MM.1S (cell line): ENCODE measurements around the gene LDAF1.

ENCODE experiments used
- DNase-seq: peaks from one replicate; pipeline ENCODE4 v3.0.0-alpha.2; 2015
- H2AFZ ChIP-seq: fragments of 300-600 bp; sonication (generic); 2 replicates; pipeline ENCODE4 v1.6.0; 2016; ENCODE audit warnings: antibody characterized with exemption, low read length
- H3F3A ChIP-seq: fragments of 300-600 bp; sonication (generic); 2 replicates; pipeline ENCODE4 v1.6.1; 2016; ENCODE audit warnings: mild to moderate bottlenecking, antibody characterized with exemption, low read length, moderate library complexity, mixed read lengths; ENCODE audit not compliant: insufficient read depth
- H3K27ac ChIP-seq: fragments of 300-600 bp; sonication (generic); 2 replicates; pipeline ENCODE4 v1.5.1; 2016; ENCODE audit warnings: mild to moderate bottlenecking, low read length
- H3K27me3 ChIP-seq: fragments of 300-600 bp; sonication (generic); replicated peaks from 2 replicates; pipeline ENCODE4 v1.6.0; 2016; ENCODE audit warnings: low read length; ENCODE audit not compliant: insufficient read depth
- H3K36me3 ChIP-seq: fragments of 300-600 bp; sonication (generic); replicated peaks from 2 replicates; pipeline ENCODE4 v1.6.1; 2016; ENCODE audit warnings: mild to moderate bottlenecking, low read length, mixed read lengths; ENCODE audit not compliant: insufficient read depth
- H3K4me1 ChIP-seq: fragments of 300-600 bp; sonication (generic); 2 replicates; pipeline ENCODE4 v1.6.1; 2016; ENCODE audit warnings: low read length, mixed read lengths
- H3K4me2 ChIP-seq: fragments of 300-600 bp; sonication (generic); 2 replicates; pipeline ENCODE4 v1.6.0; 2016; ENCODE audit warnings: low read depth, low read length
- H3K4me3 ChIP-seq: fragments of 300-600 bp; sonication (generic); 2 replicates; pipeline ENCODE4 v1.5.1; 2016; ENCODE audit warnings: low read length, mixed read lengths
- H3K79me2 ChIP-seq: fragments of 300-600 bp; sonication (generic); 2 replicates; pipeline ENCODE4 v1.6.1; 2016; ENCODE audit warnings: mixed run types, low read length, mixed read lengths
- H3K9ac ChIP-seq: fragments of 300-600 bp; sonication (generic); 2 replicates; pipeline ENCODE4 v1.6.1; 2016; ENCODE audit warnings: low read length, mixed read lengths
- H3K9me2 ChIP-seq: fragments of 300-600 bp; sonication (generic); replicated peaks from 2 replicates; pipeline ENCODE4 v1.6.1; 2016; ENCODE audit warnings: mild to moderate bottlenecking, low read length, mixed read lengths; ENCODE audit not compliant: insufficient read depth
- H3K9me3 ChIP-seq: fragments of 300-600 bp; sonication (generic); replicated peaks from 2 replicates; pipeline ENCODE4 v1.6.1; 2016; ENCODE audit warnings: mild to moderate bottlenecking, low read length, mixed read lengths; ENCODE audit not compliant: insufficient read depth
- H4K20me1 ChIP-seq: fragments of 300-600 bp; sonication (generic); 2 replicates; pipeline ENCODE4 v1.6.1; 2016; ENCODE audit warnings: mild to moderate bottlenecking, low read length, moderate library complexity, mixed read lengths; ENCODE audit not compliant: insufficient read depth
- CTCF ChIP-seq: fragments of 300-600 bp; sonication (generic); IDR thresholded peaks from 2 replicates; pipeline ENCODE4 v1.5.1; 2016; ENCODE audit warnings: antibody characterized with exemption, low read length, mixed read lengths
- EZH2 ChIP-seq: fragments of 300-600 bp; sonication (generic); optimal IDR thresholded peaks from 2 replicates; pipeline ENCODE3; 2017; ENCODE audit warnings: low read depth, mild to moderate bottlenecking, antibody characterized with exemption, low read length, mixed read lengths
- EZH2phosphoT487 ChIP-seq: fragments of 300-600 bp; sonication (generic); IDR thresholded peaks from 2 replicates; pipeline ENCODE4 v1.6.1; 2018; ENCODE audit warnings: antibody characterized with exemption, low read length

Gene LDAF1

GRCh38 chr16:21156767-21157467, 1.6 kb upstream of the LDAF1 start:
- no peaks in the 10 kb centered on the region for H3K27me3 ChIP-seq
- H3K4me2 ChIP-seq, result no peak overlapping the region
- H2AFZ ChIP-seq, result no peak overlapping the region
- H3K36me3 ChIP-seq, result no peaks in the 10 kb centered on the region
- H3K9me3 ChIP-seq, result no peaks in the 10 kb centered on the region
- no peaks in the 10 kb centered on the region for H3K9me2 ChIP-seq
- H3F3A ChIP-seq, result no peaks in the 10 kb centered on the region
- H4K20me1 ChIP-seq, result no peaks in the 10 kb centered on the region
- TF ChIP-seq EZH2phosphoT487 (no peak), EZH2 (no peak), CTCF (peak; percentile 64)
- peak; percentile 21 for DNase-seq
- no peak overlapping the region for H3K4me3 ChIP-seq
- no peaks in the 10 kb centered on the region for H3K79me2 ChIP-seq
- no peak overlapping the region for H3K9ac ChIP-seq
- peaks cover 8% of the 10 kb centered on the region for H3K4me1 ChIP-seq
- H3K27ac ChIP-seq, result no peak overlapping the region

GRCh38 chr16:21157632-21158031, 842 bp upstream of the LDAF1 start:
- H3K9ac ChIP-seq, result no peak overlapping the region; the same call in 1 of the 2 replicates
- no peak for DNase-seq
- no peaks in the 10 kb centered on the region for H3K27me3 ChIP-seq
- H3K4me1 ChIP-seq, result peaks cover 8% of the 10 kb centered on the region
- no peaks in the 10 kb centered on the region for H3K36me3 ChIP-seq
- no peaks in the 10 kb centered on the region for H3K9me2 ChIP-seq
- H4K20me1 ChIP-seq, result no peaks in the 10 kb centered on the region
- no peaks in the 10 kb centered on the region for H3K79me2 ChIP-seq
- TF ChIP-seq EZH2 (no peak), EZH2phosphoT487 (no peak), CTCF (no peak)
- H3K4me2 ChIP-seq, result peak overlapping the region; percentile 100
- no peaks in the 10 kb centered on the region for H3K9me3 ChIP-seq
- H2AFZ ChIP-seq, result peak overlapping the region; percentile 99
- no peak overlapping the region for H3K27ac ChIP-seq
- no peaks in the 10 kb centered on the region for H3F3A ChIP-seq
- no peak overlapping the region; the same call in 1 of the 2 replicates for H3K4me3 ChIP-seq

GRCh38 chr16:21159281-21159951, 942 bp downstream of the LDAF1 start:
- H3K9ac ChIP-seq, result no peak overlapping the region; the same call in 1 of the 2 replicates
- H3K4me1 ChIP-seq, result peaks cover 8% of the 10 kb centered on the region
- no peaks in the 10 kb centered on the region for H3K9me3 ChIP-seq
- no peak for TF ChIP-seq EZH2phosphoT487
- no peak for TF ChIP-seq EZH2
- TF ChIP-seq CTCF, result no peak
- H3K79me2 ChIP-seq, result no peaks in the 10 kb centered on the region
- no peaks in the 10 kb centered on the region for H3K36me3 ChIP-seq
- no peak for DNase-seq
- H3K4me3 ChIP-seq, result peak overlapping the region; percentile 91
- peak overlapping the region; percentile 100 for H3K4me2 ChIP-seq
- no peaks in the 10 kb centered on the region for H3K9me2 ChIP-seq
- no peaks in the 10 kb centered on the region for H3K27me3 ChIP-seq
- H2AFZ ChIP-seq, result peak overlapping the region; percentile 99
- H4K20me1 ChIP-seq, result no peaks in the 10 kb centered on the region
- no peaks in the 10 kb centered on the region for H3F3A ChIP-seq
- H3K27ac ChIP-seq, result no peak overlapping the region
